Adrenal gland (tissue), 5 donors: ENCODE data around the gene RAP2C.

ENCODE experiments used
- CTCF ChIP-seq, 6 experiments: fragments of 450-650 bp in 4 of 6; fragments of 200-600 bp in 2 of 6; sonication (generic) in 1 of 6; IDR thresholded peaks; 1 replicate in 5 of 6; 2 replicates in 1 of 6; pipeline versions ENCODE4 v1.5.1 to v1.8.0; 2016 to 2021; ENCODE audit warnings: antibody characterized with exemption in 6 of 6, mild to moderate bottlenecking in 2 of 6, moderate library complexity in 1 of 6
- POLR2A ChIP-seq, 2 donors: fragments of 450-650 bp; IDR thresholded peaks; one replicate each; pipeline ENCODE4 v1.6.1; 2017; ENCODE audit warnings: antibody characterized with exemption in 2 of 2, mild to moderate bottlenecking in 2 of 2, moderate library complexity in 1 of 2
- donor health status: DM: no; HTN: no; CAD: no.

- TF ChIP-seq CTCF (IDR thresholded peaks at IDR 0.05): no peak
- TF ChIP-seq POLR2A (IDR thresholded peaks at IDR 0.05): no peak
Measured at GRCh38 chrX:132216283-132216682, 3.0 kb downstream of the RAP2C start.
